HEK293 (cell line): ENCODE data around the gene GINS2.

Source experiments
- ZBTB21 ChIP-seq: fragments of 450-650 bp; formaldehyde crosslinking; IDR thresholded peaks from 2 replicates; pipeline ENCODE4 v1.5.1; 2017; ENCODE audit warnings: missing biosample characterization, missing genetic modification characterization
- ZNF501 ChIP-seq: fragments of 450-650 bp; formaldehyde crosslinking; IDR thresholded peaks from 2 replicates; pipeline ENCODE4 v1.5.1; 2016; ENCODE audit warnings: missing biosample characterization, missing genetic modification characterization
- TF ChIP-seq, protein P1 (sequence below): fragments of 450-650 bp; formaldehyde crosslinking; IDR thresholded peaks from 2 replicates; pipeline ENCODE4 v1.5.1; 2016; ENCODE audit warnings: missing biosample characterization, missing genetic modification characterization

DNA sequence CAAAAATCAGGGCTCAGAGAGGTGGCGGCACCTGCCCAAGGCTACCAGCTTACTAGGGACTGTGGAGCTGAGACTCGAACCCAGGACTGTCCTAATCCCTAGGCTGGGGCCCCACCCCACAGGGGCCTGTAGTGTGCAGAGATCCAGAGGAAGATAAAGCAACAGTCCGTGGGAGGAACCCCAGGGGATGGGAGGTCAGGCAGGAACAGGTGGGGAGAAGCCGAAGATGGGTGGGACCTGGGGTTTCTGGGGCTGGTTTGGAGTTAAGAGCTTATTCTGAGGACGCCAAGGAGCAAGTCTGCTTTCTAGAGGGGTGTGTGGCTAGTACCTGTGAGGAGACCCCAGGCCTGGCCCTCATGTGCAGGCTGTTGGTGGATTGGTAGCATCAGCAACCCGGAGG, 47.2 kb upstream of the GINS2 start:
- TF ChIP-seq, protein P1, sequence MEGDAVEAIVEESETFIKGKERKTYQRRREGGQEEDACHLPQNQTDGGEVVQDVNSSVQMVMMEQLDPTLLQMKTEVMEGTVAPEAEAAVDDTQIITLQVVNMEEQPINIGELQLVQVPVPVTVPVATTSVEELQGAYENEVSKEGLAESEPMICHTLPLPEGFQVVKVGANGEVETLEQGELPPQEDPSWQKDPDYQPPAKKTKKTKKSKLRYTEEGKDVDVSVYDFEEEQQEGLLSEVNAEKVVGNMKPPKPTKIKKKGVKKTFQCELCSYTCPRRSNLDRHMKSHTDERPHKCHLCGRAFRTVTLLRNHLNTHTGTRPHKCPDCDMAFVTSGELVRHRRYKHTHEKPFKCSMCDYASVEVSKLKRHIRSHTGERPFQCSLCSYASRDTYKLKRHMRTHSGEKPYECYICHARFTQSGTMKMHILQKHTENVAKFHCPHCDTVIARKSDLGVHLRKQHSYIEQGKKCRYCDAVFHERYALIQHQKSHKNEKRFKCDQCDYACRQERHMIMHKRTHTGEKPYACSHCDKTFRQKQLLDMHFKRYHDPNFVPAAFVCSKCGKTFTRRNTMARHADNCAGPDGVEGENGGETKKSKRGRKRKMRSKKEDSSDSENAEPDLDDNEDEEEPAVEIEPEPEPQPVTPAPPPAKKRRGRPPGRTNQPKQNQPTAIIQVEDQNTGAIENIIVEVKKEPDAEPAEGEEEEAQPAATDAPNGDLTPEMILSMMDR (tag by site-specific recombination) = no peak
- TF ChIP-seq ZNF501 (tag by site-specific recombination) (no peak), ZBTB21 (tag by site-specific recombination) (no peak)
